Measurements from ENCODE around the gene PBX1. TPM values are rescaled to one million over a fixed set of nuclear protein-coding genes. Genes with fewer than 3 reads are reported as not detected.

The PBX1 gene
- total and polyA plus RNA-seq, 4 donors, result 2.2 to 17.3 (median 5.1) TPM

DNA sequence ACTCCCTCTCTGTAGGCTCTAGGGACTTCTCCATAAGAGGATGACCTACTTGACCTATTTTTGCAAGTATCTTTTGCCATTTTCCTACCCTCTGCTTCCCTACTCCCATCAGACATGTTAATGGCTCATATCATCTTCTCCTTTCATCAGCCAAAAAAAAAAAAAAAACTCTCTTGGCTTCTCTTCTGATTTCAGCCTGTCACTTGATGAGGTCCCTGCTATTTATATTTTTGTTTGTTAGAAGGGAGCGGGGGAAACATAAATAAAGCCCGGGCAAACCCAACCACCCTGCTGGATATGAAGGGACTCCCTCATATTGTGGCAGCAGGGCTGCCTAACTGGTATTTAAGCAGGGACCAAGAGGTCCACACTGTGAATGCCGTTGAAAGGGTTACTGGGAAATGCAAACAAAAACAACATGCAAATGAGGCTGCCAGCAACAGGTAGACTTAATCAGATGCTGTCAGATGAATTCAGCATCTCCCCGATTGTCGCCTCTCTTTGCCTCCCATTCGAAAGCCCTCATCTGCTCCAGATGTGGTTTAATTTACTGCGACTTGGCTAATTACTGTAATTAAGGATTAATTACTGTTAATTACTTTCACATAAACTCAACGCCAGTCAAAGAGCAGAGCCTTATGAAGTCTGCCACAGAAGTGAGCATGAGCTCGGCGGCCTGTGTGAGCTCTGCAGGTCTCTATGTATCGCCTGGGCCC lies 172.3 kb downstream of the PBX1 start:
- 92% methylated on average over 11 of the region's 11 CpGs for WGBS
- Histone ChIP-seq H3K27ac (ENCODE audit: low read depth in 1 of 2, low read length in 2 of 2) (no peak overlapping the region), H3K9ac (ENCODE audit: low read depth in 1 of 2, low read length in 2 of 2) (no peak overlapping the region), H3K4me3 (ENCODE audit: low read depth in 1 of 3, low read length in 3 of 3) (no peak overlapping the region), H3K36me3 (ENCODE audit: control insufficient read depth in 4 of 4, insufficient read depth in 3 of 4, low read depth in 1 of 4, low read length in 3 of 4) (no peaks in the 10 kb centered on the region), H3K27me3 (ENCODE audit: control insufficient read depth in 4 of 4, insufficient read depth in 4 of 4, low read length in 3 of 4) (no peaks in the 10 kb centered on the region), H3K4me1 (ENCODE audit: control insufficient read depth in 4 of 4, insufficient read depth in 4 of 4, low read length in 3 of 4) (no peaks in the 10 kb centered on the region), H3K9me3 (ENCODE audit: control insufficient read depth in 4 of 4, low read length in 3 of 4) (no peaks in the 10 kb centered on the region)
- TF ChIP-seq TAF1 (conservative IDR thresholded peaks at IDR 0.05) (no peak), RXRA (IDR thresholded peaks at IDR 0.05) (no peak), FOXA2 (IDR thresholded peaks at IDR 0.05) (no peak)
- TF ChIP-seq, protein P1, sequence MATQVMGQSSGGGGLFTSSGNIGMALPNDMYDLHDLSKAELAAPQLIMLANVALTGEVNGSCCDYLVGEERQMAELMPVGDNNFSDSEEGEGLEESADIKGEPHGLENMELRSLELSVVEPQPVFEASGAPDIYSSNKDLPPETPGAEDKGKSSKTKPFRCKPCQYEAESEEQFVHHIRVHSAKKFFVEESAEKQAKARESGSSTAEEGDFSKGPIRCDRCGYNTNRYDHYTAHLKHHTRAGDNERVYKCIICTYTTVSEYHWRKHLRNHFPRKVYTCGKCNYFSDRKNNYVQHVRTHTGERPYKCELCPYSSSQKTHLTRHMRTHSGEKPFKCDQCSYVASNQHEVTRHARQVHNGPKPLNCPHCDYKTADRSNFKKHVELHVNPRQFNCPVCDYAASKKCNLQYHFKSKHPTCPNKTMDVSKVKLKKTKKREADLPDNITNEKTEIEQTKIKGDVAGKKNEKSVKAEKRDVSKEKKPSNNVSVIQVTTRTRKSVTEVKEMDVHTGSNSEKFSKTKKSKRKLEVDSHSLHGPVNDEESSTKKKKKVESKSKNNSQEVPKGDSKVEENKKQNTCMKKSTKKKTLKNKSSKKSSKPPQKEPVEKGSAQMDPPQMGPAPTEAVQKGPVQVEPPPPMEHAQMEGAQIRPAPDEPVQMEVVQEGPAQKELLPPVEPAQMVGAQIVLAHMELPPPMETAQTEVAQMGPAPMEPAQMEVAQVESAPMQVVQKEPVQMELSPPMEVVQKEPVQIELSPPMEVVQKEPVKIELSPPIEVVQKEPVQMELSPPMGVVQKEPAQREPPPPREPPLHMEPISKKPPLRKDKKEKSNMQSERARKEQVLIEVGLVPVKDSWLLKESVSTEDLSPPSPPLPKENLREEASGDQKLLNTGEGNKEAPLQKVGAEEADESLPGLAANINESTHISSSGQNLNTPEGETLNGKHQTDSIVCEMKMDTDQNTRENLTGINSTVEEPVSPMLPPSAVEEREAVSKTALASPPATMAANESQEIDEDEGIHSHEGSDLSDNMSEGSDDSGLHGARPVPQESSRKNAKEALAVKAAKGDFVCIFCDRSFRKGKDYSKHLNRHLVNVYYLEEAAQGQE (IDR thresholded peaks at IDR 0.05), result no peak
- no peak for DNase-seq (ENCODE audit: low spot score)

- H3K9ac ChIP-seq (ENCODE audit: low read depth in 1 of 2, low read length in 2 of 2), result no peak overlapping the region
- H3K36me3 ChIP-seq (ENCODE audit: control insufficient read depth in 4 of 4, insufficient read depth in 3 of 4, low read depth in 1 of 4, low read length in 3 of 4), result no peaks in the 10 kb centered on the region
- no peak for DNase-seq (ENCODE audit: low spot score)
- 90% methylated on average over 3 of the region's 3 CpGs for WGBS
- no peak overlapping the region for H3K27ac ChIP-seq (ENCODE audit: low read depth in 1 of 2, low read length in 2 of 2)
- no peaks in the 10 kb centered on the region for H3K9me3 ChIP-seq (ENCODE audit: control insufficient read depth in 4 of 4, low read length in 3 of 4)
- no peak for TF ChIP-seq NR2F2 (IDR thresholded peaks at IDR 0.05)
- no peaks in the 10 kb centered on the region for H3K4me1 ChIP-seq (ENCODE audit: control insufficient read depth in 4 of 4, insufficient read depth in 4 of 4, low read length in 3 of 4)
- H3K4me3 ChIP-seq (ENCODE audit: low read depth in 1 of 3, low read length in 3 of 3), result no peak overlapping the region
- no peaks in the 10 kb centered on the region for H3K27me3 ChIP-seq (ENCODE audit: control insufficient read depth in 4 of 4, insufficient read depth in 4 of 4, low read length in 3 of 4)
Observed at GRCh38 chr1:164733070-164733469, 174.1 kb downstream of the PBX1 start.

GRCh38 chr1:164733734-164734133 lies 174.8 kb downstream of the PBX1 start:
- Histone ChIP-seq H3K27ac (ENCODE audit: low read depth in 1 of 2, low read length in 2 of 2) (no peak overlapping the region), H3K9ac (ENCODE audit: low read depth in 1 of 2, low read length in 2 of 2) (no peak overlapping the region), H3K27me3 (ENCODE audit: control insufficient read depth in 4 of 4, insufficient read depth in 4 of 4, low read length in 3 of 4) (no peaks in the 10 kb centered on the region), H3K36me3 (ENCODE audit: control insufficient read depth in 4 of 4, insufficient read depth in 3 of 4, low read depth in 1 of 4, low read length in 3 of 4) (no peaks in the 10 kb centered on the region), H3K4me1 (ENCODE audit: control insufficient read depth in 4 of 4, insufficient read depth in 4 of 4, low read length in 3 of 4) (no peaks in the 10 kb centered on the region), H3K4me3 (ENCODE audit: low read depth in 1 of 3, low read length in 3 of 3) (no peak overlapping the region), H3K9me3 (ENCODE audit: control insufficient read depth in 4 of 4, low read length in 3 of 4) (no peaks in the 10 kb centered on the region)
- TF ChIP-seq GABPA (IDR thresholded peaks at IDR 0.05 in 1 of 2, conservative IDR thresholded peaks at IDR 0.05 in 1 of 2) (no peak), TAF1 (conservative IDR thresholded peaks at IDR 0.05) (no peak), HNF4G (IDR thresholded peaks at IDR 0.05) (no peak), ATF3 (IDR thresholded peaks at IDR 0.05) (no peak), EGR1 (IDR thresholded peaks at IDR 0.05; ENCODE audit: low read depth in 2 of 2) (no peak), JUND (IDR thresholded peaks at IDR 0.05) (no peak), FOXA1 (IDR thresholded peaks at IDR 0.05) (no peak), NR2F2 (IDR thresholded peaks at IDR 0.05) (no peak), YY1 (IDR thresholded peaks at IDR 0.05) (no peak)
- TF ChIP-seq, protein P1 (IDR thresholded peaks at IDR 0.05), result no peak
- TF ChIP-seq, protein P2, sequence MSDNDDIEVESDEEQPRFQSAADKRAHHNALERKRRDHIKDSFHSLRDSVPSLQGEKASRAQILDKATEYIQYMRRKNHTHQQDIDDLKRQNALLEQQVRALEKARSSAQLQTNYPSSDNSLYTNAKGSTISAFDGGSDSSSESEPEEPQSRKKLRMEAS (IDR thresholded peaks at IDR 0.05), result no peak
- DNase-seq (ENCODE audit: low spot score), result no peak
- 85% methylated on average over 4 of the region's 4 CpGs for WGBS
